Kidney epithelial cell (primary cell): ENCODE measurements around the gene NBAS. TPM values are rescaled to one million over a fixed set of nuclear protein-coding genes. Genes with fewer than 3 reads are reported as not detected.

Experiments
- DNase-seq: peaks from one replicate; pipeline ENCODE4 v3.0.0-alpha.2; 2010; ENCODE audit warnings: low read depth
- H3K27me3 ChIP-seq: 2 replicates; pipeline ENCODE4 v1.6.0; 2011; ENCODE audit warnings: low read length; ENCODE audit not compliant: control insufficient read depth, insufficient read depth
- H3K36me3 ChIP-seq: 2 replicates; pipeline ENCODE4 v1.5.1; 2011; ENCODE audit warnings: low read length; ENCODE audit not compliant: control insufficient read depth, insufficient read depth
- H3K4me3 ChIP-seq: 2 replicates; pipeline ENCODE4 v1.5.1; 2011; ENCODE audit warnings: low read depth, mild to moderate bottlenecking, control low read depth, low read length
- CTCF ChIP-seq: IDR thresholded peaks from 2 replicates; pipeline ENCODE4 v1.5.1; 2011; ENCODE audit warnings: mild to moderate bottlenecking, moderate library complexity, low read length, control low read depth, inconsistent platforms; ENCODE audit not compliant: insufficient read depth, poor library complexity, severe bottlenecking
- total RNA-seq: library from RNA; depleted of rRNA; stranded (reverse); fragments of >200 nt; gene quantifications from 2 replicates; pipeline ENCODE4 v1.2.3, GENCODE V29; 2015

The NBAS gene
- total RNA-seq, 1 donor from 2014 or later, result 67.0 TPM

DNA sequence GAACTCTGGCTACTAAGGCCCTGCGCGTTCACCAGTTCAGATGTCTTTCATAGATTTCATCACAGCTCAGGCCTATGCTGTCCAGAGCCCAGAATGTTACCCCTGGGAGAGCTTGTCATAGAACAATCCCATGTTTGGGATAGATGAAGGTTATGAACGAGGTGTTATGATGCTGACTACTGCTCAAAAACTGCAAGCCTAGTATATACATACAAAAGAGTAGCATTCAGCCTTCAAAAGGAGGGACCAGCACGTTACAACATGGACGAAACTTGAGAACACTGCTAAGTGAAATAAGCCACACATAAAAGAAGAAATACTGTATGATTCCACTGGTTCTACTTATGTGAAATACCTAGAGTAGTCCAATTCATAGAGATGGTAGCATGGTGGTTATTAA lies 401.9 kb downstream of the NBAS start:
- no peak for DNase-seq
- Histone ChIP-seq H3K4me3 (no peak overlapping the region), H3K36me3 (no peaks in the 10 kb centered on the region), H3K27me3 (no peaks in the 10 kb centered on the region)
- TF ChIP-seq CTCF, result no peak

DNA sequence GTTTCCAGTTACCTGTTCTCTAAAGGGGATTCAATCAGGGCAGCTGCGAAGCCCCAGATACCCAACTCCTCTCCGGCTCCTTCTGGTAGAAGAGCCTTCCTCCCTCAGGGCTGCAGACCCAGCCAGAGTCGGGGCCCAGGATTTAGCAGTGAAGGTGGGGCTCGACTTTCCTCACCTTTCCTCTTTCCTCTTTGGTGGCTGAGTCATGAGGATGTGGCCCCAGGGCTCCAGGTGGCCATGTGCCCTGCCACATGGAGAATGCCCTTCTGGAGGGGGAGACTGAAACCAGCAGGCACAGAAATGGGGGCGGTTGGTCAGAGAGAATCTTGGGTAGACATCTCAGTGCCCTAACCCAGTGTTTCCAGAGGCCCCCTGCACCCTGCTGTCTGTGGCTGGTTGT lies 402.6 kb downstream of the NBAS start:
- no peaks in the 10 kb centered on the region for H3K27me3 ChIP-seq
- H3K4me3 ChIP-seq, result no peak overlapping the region
- no peak for DNase-seq
- TF ChIP-seq CTCF, result no peak
- no peaks in the 10 kb centered on the region for H3K36me3 ChIP-seq

GRCh38 chr2:15158100-15158499 lies 403.0 kb downstream of the NBAS start:
- no peak for TF ChIP-seq CTCF
- Histone ChIP-seq H3K27me3 (no peaks in the 10 kb centered on the region), H3K36me3 (no peaks in the 10 kb centered on the region), H3K4me3 (no peak overlapping the region)
- no peak for DNase-seq

GRCh38 chr2:15155959-15156574 lies 405.1 kb downstream of the NBAS start:
- DNase-seq, result no peak
- H3K36me3 ChIP-seq, result no peaks in the 10 kb centered on the region

DNA sequence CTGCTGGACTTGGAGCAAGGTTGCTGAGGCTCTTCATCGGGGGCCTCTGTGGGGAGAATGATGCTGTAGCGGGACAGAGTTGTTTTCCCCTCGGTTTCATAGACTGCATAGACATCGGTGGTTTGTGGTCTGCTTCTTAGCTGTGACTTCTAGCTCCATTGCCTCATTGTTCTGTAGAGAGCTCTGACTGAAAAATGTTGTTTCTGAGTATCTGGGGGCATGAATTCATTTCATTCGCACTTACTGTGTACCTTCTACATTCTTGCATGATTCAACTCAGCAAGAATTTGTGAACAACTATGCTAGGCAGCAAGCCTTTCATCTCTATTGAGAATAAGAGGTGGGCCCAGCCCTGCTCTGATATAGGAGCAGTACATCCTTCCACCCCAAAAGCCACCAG lies 406.8 kb downstream of the NBAS start:
- no peak overlapping the region for H3K4me3 ChIP-seq
- no peak for TF ChIP-seq CTCF
- DNase-seq, result no peak
- H3K36me3 ChIP-seq, result no peaks in the 10 kb centered on the region
- no peaks in the 10 kb centered on the region for H3K27me3 ChIP-seq

More at GRCh38 chr2:15155959-15156574, 405.1 kb downstream of the NBAS start:
- no peak for TF ChIP-seq CTCF
- Histone ChIP-seq H3K27me3 (no peaks in the 10 kb centered on the region), H3K4me3 (no peak overlapping the region)

GRCh38 chr2:15152382-15152781 lies 408.8 kb downstream of the NBAS start:
- Histone ChIP-seq H3K4me3 (no peak overlapping the region), H3K27me3 (no peaks in the 10 kb centered on the region), H3K36me3 (no peaks in the 10 kb centered on the region)
- no peak for DNase-seq
- TF ChIP-seq CTCF, result no peak
